Measurements from ENCODE around the gene KLF13.

Gene KLF13

DNA sequence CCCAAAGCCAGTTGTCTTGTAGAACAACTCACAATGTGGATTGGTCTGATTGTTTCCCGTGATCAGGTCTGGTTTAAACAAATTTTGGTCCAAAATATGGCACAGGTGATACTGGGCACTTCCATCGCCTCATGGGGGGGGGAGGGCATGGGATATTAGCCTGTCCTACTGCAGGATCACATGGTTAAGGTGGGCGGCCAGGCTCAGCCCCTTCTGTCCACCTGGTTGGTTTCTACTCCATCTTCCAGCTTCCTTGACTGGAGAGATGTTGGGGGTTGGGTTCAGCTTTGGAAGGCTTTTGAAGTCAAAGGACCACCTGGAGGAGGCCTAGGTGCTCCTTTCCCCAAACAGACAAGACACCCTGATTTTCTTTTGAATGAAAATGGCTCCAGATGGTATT, 7.2 kb downstream of the KLF13 start:
- no peak for DNase-seq

GRCh38 chr15:31335989-31336592, 9.5 kb downstream of the KLF13 start:
- no peak for DNase-seq

- no peak for DNase-seq
Observed at GRCh38 chr15:31336593-31337295, 10.1 kb downstream of the KLF13 start.

- no peak for DNase-seq
Observed at GRCh38 chr15:31337352-31338031, 10.9 kb downstream of the KLF13 start.

DNA sequence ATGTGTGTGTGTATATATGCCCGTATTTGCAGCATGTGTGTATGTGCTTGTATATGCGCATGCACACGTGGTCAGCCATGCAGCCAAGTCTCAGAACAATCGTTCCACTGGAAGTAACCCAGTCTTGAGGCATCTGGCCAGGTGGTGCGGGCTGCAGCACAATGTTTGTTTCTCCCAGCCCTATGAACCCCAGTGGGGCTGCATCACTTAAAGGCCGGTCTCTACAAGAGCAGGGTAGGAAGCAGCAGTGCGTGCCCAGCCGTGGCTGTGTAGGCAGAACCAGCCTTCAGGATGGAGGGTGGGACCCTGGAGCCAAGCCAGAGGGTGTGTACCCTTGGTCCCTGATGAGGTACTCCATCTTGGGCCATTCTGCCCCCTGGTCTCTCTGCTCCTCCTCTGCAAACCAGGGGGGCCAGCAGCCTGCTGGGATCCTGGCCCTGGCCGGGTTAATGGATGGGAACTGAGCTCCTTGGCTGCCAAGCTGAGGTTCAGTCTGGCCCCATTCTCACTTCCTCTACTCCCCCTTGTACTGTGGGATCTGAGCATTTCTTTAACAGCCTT, 11.8 kb downstream of the KLF13 start:
- DNase-seq = no peak

DNA sequence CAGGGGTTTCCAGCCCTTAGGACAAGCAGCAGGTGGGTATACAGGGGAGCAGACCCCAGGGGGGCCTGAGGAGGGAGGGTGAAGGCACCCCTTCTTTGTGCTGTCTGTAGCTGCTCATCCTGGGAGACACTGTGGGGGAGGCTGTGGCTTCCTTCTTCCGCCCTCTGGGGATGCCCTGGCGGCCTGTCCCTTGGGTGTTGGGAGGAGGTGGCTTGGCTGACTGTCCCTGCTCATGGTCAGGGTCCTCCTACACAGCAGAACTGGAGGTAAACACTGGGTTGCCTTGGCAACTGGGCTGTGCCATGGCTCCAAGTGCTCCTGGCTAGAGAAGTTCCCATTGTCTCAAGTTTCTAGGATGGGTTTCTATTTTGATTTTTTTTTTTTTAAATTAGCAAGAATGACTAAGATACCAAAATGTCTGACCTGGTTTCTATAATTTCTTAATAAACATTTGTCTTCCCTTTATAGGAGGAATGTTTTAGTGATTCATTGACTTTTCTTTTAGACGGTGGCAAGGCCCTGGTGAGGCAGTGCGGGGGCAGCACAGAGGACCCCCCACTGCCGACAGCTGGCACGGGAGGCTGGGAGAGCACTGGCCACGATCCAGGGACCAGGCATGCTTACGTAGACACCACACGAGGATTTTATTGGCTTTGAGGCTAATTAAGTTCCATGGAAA, 12.4 kb downstream of the KLF13 start:
- DNase-seq = peak; percentile 49

DNA sequence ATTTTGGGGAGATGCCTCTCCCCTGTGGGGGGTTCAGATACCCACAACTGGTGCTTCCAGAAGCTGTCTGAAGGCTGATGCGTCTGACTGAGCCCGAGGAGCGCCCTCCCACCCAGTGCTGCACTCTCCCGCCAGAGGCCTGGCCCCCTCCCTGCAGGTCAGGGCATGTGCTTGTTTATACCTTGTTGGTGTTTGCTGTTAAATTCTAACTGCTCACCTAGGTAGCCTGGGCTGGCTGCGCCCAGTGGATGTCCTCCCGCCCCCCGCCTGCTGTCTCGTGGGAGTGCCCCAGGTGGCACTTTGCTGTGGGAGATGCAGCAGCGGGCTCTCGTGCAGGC, 12.9 kb downstream of the KLF13 start:
- DNase-seq = no peak

DNA sequence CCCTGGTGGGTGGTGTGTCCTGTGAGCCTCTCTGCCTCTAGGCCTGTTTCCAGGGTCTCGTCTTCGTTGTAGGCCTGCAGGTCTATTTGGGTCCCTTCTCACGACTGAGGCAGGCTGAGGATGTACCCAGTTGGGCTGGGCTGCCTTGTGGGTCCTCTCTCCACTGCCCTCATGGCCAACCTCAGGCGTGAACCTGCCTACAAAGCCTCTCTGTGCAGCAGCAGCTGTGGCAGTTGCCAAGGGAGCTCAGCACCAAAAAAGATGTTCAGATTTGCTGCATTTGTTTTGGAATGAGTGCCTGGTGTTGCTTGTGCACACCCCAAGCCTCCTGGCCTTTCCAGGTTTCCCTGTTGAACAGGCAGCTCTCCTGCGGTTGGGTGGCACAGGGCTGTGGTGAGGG, 13.4 kb downstream of the KLF13 start:
- no peak for DNase-seq

GRCh38 chr15:31340592-31340991, 14.0 kb downstream of the KLF13 start:
- no peak for DNase-seq

DNA sequence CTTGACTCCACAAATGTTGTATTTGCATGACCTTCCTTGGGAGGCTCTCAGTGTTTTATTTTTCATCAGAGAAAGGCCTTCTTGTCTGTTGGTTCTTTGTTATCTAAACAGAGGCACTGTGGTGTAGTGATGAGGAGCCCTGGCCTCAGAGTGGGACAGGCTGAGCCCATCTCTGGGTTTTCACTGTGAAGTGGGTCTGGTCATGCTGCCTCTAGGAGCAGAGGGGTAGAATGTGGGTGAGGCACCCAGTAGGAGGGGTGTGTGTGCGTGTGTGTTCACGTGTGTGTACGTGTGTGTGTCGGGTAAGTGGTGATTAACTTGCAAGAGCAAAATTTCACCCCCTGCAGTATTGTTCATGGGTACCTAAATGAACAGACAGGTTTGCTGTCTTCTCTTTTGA, 14.4 kb downstream of the KLF13 start:
- peak; percentile 62 for DNase-seq

DNA sequence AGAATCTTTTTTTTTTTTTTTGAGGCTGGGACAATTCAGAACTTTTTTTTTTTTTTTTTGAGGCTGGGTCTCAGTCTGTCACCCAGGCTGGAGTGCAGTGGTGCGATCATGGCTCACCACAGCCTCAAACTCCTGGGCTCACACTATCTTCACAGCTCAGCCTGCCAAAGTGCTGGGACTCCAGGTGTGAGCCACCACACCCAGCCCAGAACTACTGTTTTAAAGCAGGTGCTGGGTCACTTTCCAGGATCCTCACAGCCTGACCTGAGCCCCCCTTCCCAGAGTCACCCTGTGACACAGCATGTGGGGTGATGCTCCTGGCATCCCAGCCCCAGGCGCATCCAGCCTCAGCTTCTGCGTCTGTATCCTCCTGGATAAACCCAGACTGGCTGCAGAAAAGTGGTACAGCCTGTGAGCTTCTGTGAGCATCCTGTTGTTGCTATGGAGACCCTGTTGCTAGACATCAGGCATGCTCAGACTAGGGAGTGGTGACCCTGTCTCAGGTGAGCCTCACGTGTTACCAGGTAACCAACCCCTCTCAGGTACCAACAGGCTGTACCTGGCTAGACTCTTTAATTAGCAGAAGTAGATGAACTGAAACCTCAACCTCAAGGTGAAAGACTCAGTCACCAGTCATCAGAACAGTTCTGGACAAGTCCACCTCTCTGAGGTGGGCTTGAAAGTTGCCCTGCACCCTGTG, 15.0 kb downstream of the KLF13 start:
- peak; percentile 74 for DNase-seq

GRCh38 chr15:31342381-31342780, 15.7 kb downstream of the KLF13 start:
- no peak for DNase-seq

- DNase-seq = no peak
Observed at GRCh38 chr15:31342781-31343626, 16.4 kb downstream of the KLF13 start.

DNA sequence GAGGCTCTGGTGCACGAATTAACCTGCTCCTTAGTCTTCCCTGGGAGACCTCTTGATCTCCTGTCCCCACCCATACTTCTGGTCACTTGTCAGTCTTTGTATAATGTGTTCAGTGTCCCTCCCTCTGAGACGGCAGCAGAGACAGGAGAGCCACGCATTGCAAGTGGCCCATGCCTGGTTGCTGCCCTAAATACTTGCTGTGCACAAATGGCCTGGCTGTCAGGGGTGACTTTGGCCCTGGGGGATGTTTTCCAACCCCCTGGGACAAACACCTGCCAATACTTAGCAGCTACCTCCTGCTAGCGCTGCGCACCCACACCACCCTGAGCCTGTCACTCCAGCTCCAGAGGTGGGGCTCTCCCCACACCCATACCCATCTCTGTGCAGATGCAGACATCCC, 17.2 kb downstream of the KLF13 start:
- no peak for DNase-seq

DNA sequence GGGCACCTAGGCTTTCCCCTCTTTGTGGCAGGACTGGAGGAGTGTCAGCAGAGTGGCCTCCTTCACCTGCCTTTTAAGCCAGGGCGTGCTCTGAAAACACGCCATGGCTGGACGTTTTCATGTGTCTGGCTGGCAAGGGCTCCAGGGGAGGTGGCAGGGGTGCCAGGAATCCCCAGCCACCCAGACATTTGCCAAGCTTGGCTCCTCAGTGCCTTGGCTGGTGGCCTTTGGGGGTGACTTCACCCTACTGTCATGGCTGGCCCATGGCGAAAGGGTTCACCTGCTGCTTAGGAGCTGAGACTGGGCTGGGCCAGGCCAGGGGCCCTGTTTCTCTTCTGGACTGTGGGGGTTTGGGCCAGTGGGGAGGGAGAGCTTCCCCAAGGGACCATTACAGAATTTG, 17.6 kb downstream of the KLF13 start:
- DNase-seq = no peak

GRCh38 chr15:31344823-31345605, 18.4 kb downstream of the KLF13 start:
- no peak for DNase-seq

DNA sequence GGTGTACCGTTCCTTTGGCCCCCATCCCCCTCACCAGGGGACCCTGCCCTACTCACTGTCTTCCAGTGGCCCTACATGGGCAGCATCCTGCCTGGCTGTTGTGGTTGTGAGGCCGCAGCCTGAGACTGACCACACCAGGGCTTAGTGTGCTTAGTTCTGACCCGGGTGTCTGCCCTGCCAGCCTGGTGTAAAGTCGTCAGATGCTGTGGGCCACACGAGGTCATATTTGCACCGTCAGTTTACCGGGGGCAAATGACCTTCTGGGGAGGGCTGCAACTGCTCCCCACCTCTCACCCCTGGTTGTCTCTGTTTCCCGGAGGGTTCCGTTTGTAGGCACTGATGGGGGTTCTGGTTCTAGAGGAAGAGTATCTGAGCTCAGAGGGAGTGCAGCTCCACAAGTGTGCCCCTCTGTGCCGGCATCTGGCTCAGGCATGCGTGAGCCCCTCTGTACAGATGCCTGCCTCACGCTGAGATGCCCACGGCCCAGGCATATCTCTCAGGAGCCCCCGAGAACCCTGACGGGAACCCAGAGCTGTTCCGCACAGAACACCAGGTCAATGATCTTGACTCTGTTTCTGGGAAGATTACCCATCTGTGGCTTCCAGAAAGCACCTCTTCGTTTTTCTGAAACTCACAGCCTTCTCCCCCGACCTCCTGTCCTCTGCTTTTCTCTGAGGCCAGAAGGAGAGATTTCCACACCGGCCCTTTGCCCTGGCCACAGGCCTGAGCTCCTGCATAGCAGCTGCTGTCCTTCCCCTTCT, 19.2 kb downstream of the KLF13 start:
- no peak for DNase-seq

DNA sequence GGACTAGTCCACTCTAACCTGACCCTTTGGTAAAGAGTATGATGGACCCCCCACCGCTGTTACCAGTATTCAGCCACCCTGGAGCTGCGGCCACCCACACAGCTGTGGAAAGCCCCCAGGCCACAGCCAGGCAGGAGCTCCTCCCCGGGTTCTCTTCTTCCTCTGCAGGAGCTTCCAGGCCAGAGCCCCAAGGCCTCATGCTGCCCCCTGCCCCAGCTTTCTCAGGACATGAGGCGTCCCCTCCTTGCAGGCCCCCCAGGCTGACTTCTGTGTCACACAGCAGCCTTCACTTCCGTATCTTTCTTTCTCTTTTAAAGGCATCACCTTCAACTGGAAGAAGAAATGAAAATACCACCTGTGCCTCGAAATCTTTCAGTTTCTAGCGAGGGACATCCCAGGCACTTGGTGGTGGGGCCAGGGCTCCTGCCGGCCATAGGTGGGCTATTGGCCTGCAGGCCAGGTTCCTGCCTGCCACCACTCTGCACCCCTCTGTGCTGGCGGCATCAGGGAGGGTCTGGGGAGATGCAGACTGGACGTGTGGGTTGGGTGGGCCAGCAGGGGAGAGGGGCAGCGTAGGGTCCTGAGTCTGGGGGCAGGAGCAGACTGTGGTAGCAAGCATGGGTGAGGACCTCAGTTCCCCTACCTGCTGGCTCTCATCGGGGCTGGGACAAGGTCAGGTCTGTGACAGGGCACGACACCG, 19.9 kb downstream of the KLF13 start:
- no peak for DNase-seq
